Endothelial cell of umbilical vein (primary cell): ENCODE measurements around the gene ATP13A4. TPM values are rescaled to one million over a fixed set of nuclear protein-coding genes. Genes with fewer than 3 reads are reported as not detected.

Experiments
- BruUV-seq: library from RNA; stranded (reverse); fragments of 400-500 nt; replicated peaks from 2 replicates; lab custom pipeline; 2021; lab: Mats Ljungman, UMichigan
- CTCF ChIA-PET: fragments of 300-600, 350-600 bp; sonication (Branson Sonifier 250); formaldehyde crosslinking; loops from one replicate; lab custom pipeline; 2021; ENCODE audit warnings: antibody characterized with exemption, inconsistent platforms; lab: Charles Lee
- POLR2A ChIA-PET: fragments of 300-600, 350-600 bp; sonication (Branson Sonifier 250); formaldehyde crosslinking; loops from one replicate; lab custom pipeline; 2021; ENCODE audit warnings: antibody characterized with exemption, inconsistent platforms; lab: Charles Lee
- DNase-seq: peaks from one replicate; pipeline ENCODE4 v3.0.0-alpha.2; 2011; ENCODE audit warnings: low read depth, low spot score
- FAIRE-seq: peaks from 2 replicates; lab custom pipeline; 2011; peaks lifted over from hg19 to GRCh38; lab: Jason Lieb, UNC
- H2AFZ ChIP-seq: 2 replicates; pipeline ENCODE4 v1.6.0; 2012; ENCODE audit warnings: low read depth, low read length, control low read depth, inconsistent platforms
- H3K27ac ChIP-seq: 2 replicates; pipeline ENCODE4 v1.5.1; 2011; ENCODE audit warnings: low read depth, mild to moderate bottlenecking, control low read depth, low read length, moderate library complexity; ENCODE audit not compliant: insufficient read depth
- H3K27me3 ChIP-seq, 2 experiments: 2 replicates each; pipeline versions ENCODE4 v1.6.0 to v1.6.1; 2011; ENCODE audit warnings: low read length in 2 of 2, mixed read lengths in 1 of 2; ENCODE audit not compliant: control insufficient read depth in 2 of 2, insufficient read depth in 2 of 2
- H3K36me3 ChIP-seq, 2 experiments: 2 replicates in 1 of 2; 3 replicates in 1 of 2; pipeline ENCODE4 v1.5.1; 2011; ENCODE audit warnings: low read length in 2 of 2, mild to moderate bottlenecking in 1 of 2, moderate library complexity in 1 of 2; ENCODE audit not compliant: control insufficient read depth in 2 of 2, insufficient read depth in 2 of 2; ENCODE audit errors: extremely low read depth in 1 of 2
- H3K4me1 ChIP-seq: 3 replicates; pipeline ENCODE4 v1.5.1; 2011; ENCODE audit warnings: mild to moderate bottlenecking, low read length; ENCODE audit not compliant: control insufficient read depth, insufficient read depth; ENCODE audit errors: extremely low read depth
- H3K4me2 ChIP-seq: 2 replicates; pipeline ENCODE4 v1.6.1; 2011; ENCODE audit warnings: low read length, control low read depth, mixed read lengths; ENCODE audit not compliant: insufficient read depth
- H3K4me3 ChIP-seq, 3 experiments: fragments of 200-600 bp in 1 of 3; sonication (generic), shearing (Covaris generic) in 1 of 3; replicated peaks in 1 of 3; 2 replicates each; pipeline ENCODE4 v1.5.1; 2011 to 2016; ENCODE audit warnings: control low read depth in 3 of 3, low read length in 3 of 3, mild to moderate bottlenecking in 2 of 3, inconsistent platforms in 1 of 3, low read depth in 1 of 3, moderate library complexity in 1 of 3; ENCODE audit not compliant: insufficient read depth in 1 of 3
- H3K79me2 ChIP-seq: 2 replicates; pipeline ENCODE4 v1.6.0; 2012; ENCODE audit warnings: low read length, inconsistent platforms; ENCODE audit not compliant: control insufficient read depth, insufficient read depth
- H3K9ac ChIP-seq: replicated peaks from 2 replicates; pipeline ENCODE3; 2011; ENCODE audit warnings: low read length, control low read depth; ENCODE audit not compliant: insufficient read depth; ENCODE audit errors: extremely low read depth
- H3K9me1 ChIP-seq: replicated peaks from 3 replicates; pipeline ENCODE4 v1.6.0; 2011; ENCODE audit warnings: mild to moderate bottlenecking, low read length; ENCODE audit not compliant: control insufficient read depth, insufficient read depth; ENCODE audit errors: extremely low read depth
- H3K9me3 ChIP-seq: replicated peaks from 2 replicates; pipeline ENCODE4 v1.5.1; 2012; ENCODE audit warnings: low read length, inconsistent platforms; ENCODE audit not compliant: control insufficient read depth, insufficient read depth
- H4K20me1 ChIP-seq: replicated peaks from 2 replicates; pipeline ENCODE3; 2011; ENCODE audit warnings: mild to moderate bottlenecking, low read length; ENCODE audit not compliant: control insufficient read depth, insufficient read depth; ENCODE audit errors: extremely low read depth
- CTCF ChIP-seq, 2 donors: IDR thresholded peaks; 1 replicate in 1 of 2; 2 replicates in 1 of 2; pipeline ENCODE4 v1.5.1; 2011; ENCODE audit warnings: low read length in 2 of 2, mild to moderate bottlenecking in 2 of 2, moderate library complexity in 2 of 2, control low read depth in 1 of 2, inconsistent platforms in 1 of 2, low read depth in 1 of 2; ENCODE audit not compliant: insufficient read depth in 1 of 2; ENCODE audit errors: extremely low read depth in 1 of 2
- EZH2 ChIP-seq: IDR thresholded peaks from 2 replicates; pipeline ENCODE4 v1.6.1; 2012; ENCODE audit warnings: borderline replicate concordance, low read depth, mild to moderate bottlenecking, moderate library complexity, low read length, inconsistent platforms; ENCODE audit not compliant: severe bottlenecking
- FOS ChIP-seq: IDR thresholded peaks from 2 replicates; pipeline ENCODE4 v1.6.1; 2011; ENCODE audit warnings: mild to moderate bottlenecking, low read length, moderate library complexity, borderline replicate concordance; ENCODE audit not compliant: insufficient read depth
- GATA2 ChIP-seq: IDR thresholded peaks from 2 replicates; pipeline ENCODE4 v1.7.0; 2011; ENCODE audit warnings: low read depth, mild to moderate bottlenecking, moderate library complexity, mixed read lengths, low read length; ENCODE audit not compliant: insufficient read length, insufficient read depth
- JUN ChIP-seq: IDR thresholded peaks from 2 replicates; pipeline ENCODE4 v1.6.1; 2011; ENCODE audit warnings: borderline replicate concordance, low read depth; ENCODE audit not compliant: insufficient read length, insufficient read depth
- MAX ChIP-seq: IDR thresholded peaks from 2 replicates; pipeline ENCODE4 v1.6.1; 2011; ENCODE audit not compliant: insufficient read depth, insufficient read length
- MYC ChIP-seq: IDR thresholded peaks from one replicate; pipeline ENCODE4 v1.6.1; 2011; ENCODE audit warnings: mild to moderate bottlenecking, low read depth, low read length
- POLR2A ChIP-seq: IDR thresholded peaks from 2 replicates; pipeline ENCODE4 v1.6.1; 2012; ENCODE audit warnings: low read depth, mild to moderate bottlenecking, control low read depth, low read length
- POLR2AphosphoS5 ChIP-seq: IDR thresholded peaks from 2 replicates; pipeline ENCODE4 v1.6.1; 2012; ENCODE audit warnings: low read depth, mild to moderate bottlenecking, control low read depth, low read length, moderate library complexity; ENCODE audit not compliant: insufficient read depth
- dilution Hi-C: fragments of 300-500 bp; cut with MboI; formaldehyde crosslinking; loops from one replicate; pipeline ENCODE4 v1.15.0; 2019; ENCODE audit warnings: low sequenced_read_pairs; ENCODE audit not compliant: extremely low pct_ligation_motif_present
- intact Hi-C: fragments of 100-400 bp; cut with micrococcal nuclease; formaldehyde crosslinking; loops from one replicate; pipeline ENCODE4 v1.10.0; 2022
- polyA plus RNA-seq, 4 experiments: library from polyadenylated mRNA; depleted of rRNA in 3 of 4; stranded (reverse) in 3 of 4; unstranded in 1 of 4; fragments of >200 nt; gene quantifications; 2 replicates each; pipeline versions ENCODE4 v1.2.1 to v1.2.3, GENCODE V29; 2011 to 2012; ENCODE audit warnings: missing spikeins in 1 of 4
- total RNA-seq: library from RNA; stranded (reverse); gene quantifications from 2 replicates; pipeline ENCODE4 v1.2.3, GENCODE V29; 2021

The ATP13A4 gene
- total and polyA plus RNA-seq, 2 donors (not counting 3 experiments of a cell fraction or from before 2014, with no cell fraction given): not detected

GRCh38 chr3:193595939-193596487 lies 41.3 kb upstream of the ATP13A4 start:
- ChIA-PET POLR2A (no interaction called here), CTCF (interaction anchor here (0.9 kb wide), 1 partner anchor 783 kb away, joined by 6 read pairs; no protein-coding TSS in a partner anchor)
- BruUV-seq: no TSS peak
- H3K4me3 ChIP-seq: no peak overlapping the region
- intact Hi-C loops: no loop called here
- no peaks in the 10 kb centered on the region for H3K9me3 ChIP-seq
- peaks cover 18% of the 10 kb centered on the region for H3K4me1 ChIP-seq
- H3K36me3 ChIP-seq: no peaks in the 10 kb centered on the region
- DNase-seq (no peak), FAIRE-seq (no peak)
- dilution Hi-C loops: no loop called here
- H3K4me2 ChIP-seq: no peak overlapping the region
- no peak overlapping the region for H3K9ac ChIP-seq
- H3K27ac ChIP-seq: no peak overlapping the region
- no peak overlapping the region for H2AFZ ChIP-seq
- H3K79me2 ChIP-seq: peaks cover 74% of the 10 kb centered on the region
- TF ChIP-seq GATA2 (no peak), JUN (no peak), MYC (no peak), MAX (no peak)
- H4K20me1 ChIP-seq: no peaks in the 10 kb centered on the region
- H3K9me1 ChIP-seq: no peaks in the 10 kb centered on the region
- no peaks in the 10 kb centered on the region for H3K27me3 ChIP-seq

- no peak overlapping the region for H2AFZ ChIP-seq
- no peaks in the 10 kb centered on the region for H3K27me3 ChIP-seq
- H3K9me3 ChIP-seq: no peaks in the 10 kb centered on the region
- peaks cover 18% of the 10 kb centered on the region for H3K4me1 ChIP-seq
- H3K9ac ChIP-seq: no peak overlapping the region
- POLR2A ChIA-PET: no interaction called here
- H3K79me2 ChIP-seq: peaks cover 65% of the 10 kb centered on the region
- CTCF ChIA-PET: interaction anchor here (0.9 kb wide), 1 partner anchor 782 kb away, joined by 6 read pairs; no protein-coding TSS in a partner anchor
- BruUV-seq: no TSS peak
- H3K27ac ChIP-seq: no peak overlapping the region
- no peak overlapping the region for H3K4me3 ChIP-seq
- no peak for TF ChIP-seq MAX
- TF ChIP-seq EZH2: no peak
- no peak for TF ChIP-seq JUN
- TF ChIP-seq GATA2: no peak
- TF ChIP-seq MYC: no peak
- no peak for TF ChIP-seq POLR2A
- TF ChIP-seq POLR2AphosphoS5: no peak
- no peak for TF ChIP-seq FOS
- no peak for TF ChIP-seq CTCF (IDR thresholded peaks at IDR 0.05; ENCODE audit: extremely low read depth in 1 of 2, insufficient read depth in 1 of 2, low read depth in 1 of 2, low read length in 2 of 2)
- no peaks in the 10 kb centered on the region for H3K36me3 ChIP-seq
- DNase-seq (no peak), FAIRE-seq (no peak)
- dilution Hi-C loops: no loop called here
- intact Hi-C loops: loop anchor here (5.0 kb wide), 2 partner anchors 708 to 778 kb away; no protein-coding TSS in a partner anchor
- peak overlapping the region; percentile 91 for H3K4me2 ChIP-seq
- no peaks in the 10 kb centered on the region for H3K9me1 ChIP-seq
- H4K20me1 ChIP-seq: no peaks in the 10 kb centered on the region
Measured at GRCh38 chr3:193594946-193595689, 40.4 kb upstream of the ATP13A4 start.
